ENCODE results near the gene PAX9.
"Not testable (repeated sequence)": the region's sequence is repeated elsewhere in the genome, so short reads cannot be mapped to it uniquely, and the experiment has no call there.

The PAX9 gene

GRCh38 chr14:36676236-36676635 is 14.6 kb downstream of the PAX9 start:
- no peak for DNase-seq (ENCODE audit: low spot score)
- TF ChIP-seq CTCF (IDR thresholded peaks at IDR 0.05; ENCODE audit: extremely low read depth, missing control alignments): no peak

GRCh38 chr14:36682338-36682737 is 20.7 kb downstream of the PAX9 start:
- TF ChIP-seq CTCF (IDR thresholded peaks at IDR 0.05; ENCODE audit: extremely low read depth, missing control alignments): no peak
- no peak for DNase-seq (ENCODE audit: low spot score)

- no peak for DNase-seq (ENCODE audit: low spot score)
- TF ChIP-seq CTCF (IDR thresholded peaks at IDR 0.05; ENCODE audit: extremely low read depth, missing control alignments): no peak
These were observed 21.5 kb downstream of the PAX9 start for GRCh38 chr14:36683083-36683724.

- no peak for TF ChIP-seq CTCF (IDR thresholded peaks at IDR 0.05; ENCODE audit: extremely low read depth, missing control alignments)
- DNase-seq (ENCODE audit: low spot score): no peak
These were observed 23.3 kb downstream of the PAX9 start for GRCh38 chr14:36684946-36685345.

- no peak for DNase-seq (ENCODE audit: low spot score)
- TF ChIP-seq CTCF (IDR thresholded peaks at IDR 0.05; ENCODE audit: extremely low read depth, missing control alignments): no peak
These were observed 28.8 kb downstream of the PAX9 start for GRCh38 chr14:36690311-36691040.

- DNase-seq (ENCODE audit: low spot score): not testable (repeated sequence)
These were observed 37.8 kb downstream of the PAX9 start for GRCh38 chr14:36699420-36699819.

- TF ChIP-seq CTCF (IDR thresholded peaks at IDR 0.05; ENCODE audit: extremely low read depth, missing control alignments): no peak
- DNase-seq (ENCODE audit: low spot score): no peak
These were observed 39.0 kb downstream of the PAX9 start for GRCh38 chr14:36700651-36701050.

- no peak for DNase-seq (ENCODE audit: low spot score)
- no peak for TF ChIP-seq CTCF (IDR thresholded peaks at IDR 0.05; ENCODE audit: extremely low read depth, missing control alignments)
These were observed 39.5 kb downstream of the PAX9 start for GRCh38 chr14:36701132-36701531.
